Trophoblast cell (in vitro differentiated cells and primary cell): ENCODE measurements around the gene INTS14.

ENCODE experiments used
- DNase-seq, 2 donors: peaks; one replicate each; pipeline ENCODE4 v3.0.0-alpha.2; 2016
- H2AFZ ChIP-seq: 2 replicates; pipeline ENCODE4 v1.6.1; 2013; ENCODE audit warnings: low read length, moderate library complexity, mild to moderate bottlenecking; ENCODE audit not compliant: insufficient read depth, poor library complexity
- H2AK5ac ChIP-seq: 2 replicates; pipeline ENCODE4 v1.6.1; 2013; ENCODE audit warnings: mild to moderate bottlenecking, low read length
- H2BK120ac ChIP-seq: 2 replicates; pipeline ENCODE4 v1.6.1; 2013; ENCODE audit warnings: low read length, mild to moderate bottlenecking, moderate library complexity; ENCODE audit not compliant: insufficient read depth, poor library complexity
- H2BK12ac ChIP-seq: 2 replicates; pipeline ENCODE4 v1.6.1; 2013; ENCODE audit warnings: mild to moderate bottlenecking, low read length, moderate library complexity
- H2BK5ac ChIP-seq: 2 replicates; pipeline ENCODE4 v1.6.1; 2013; ENCODE audit warnings: low read length, low read depth, moderate library complexity, mild to moderate bottlenecking; ENCODE audit not compliant: poor library complexity
- H3K14ac ChIP-seq: 2 replicates; pipeline ENCODE4 v1.6.1; 2013; ENCODE audit warnings: mild to moderate bottlenecking, low read length
- H3K18ac ChIP-seq: 2 replicates; pipeline ENCODE4 v1.6.1; 2013; ENCODE audit warnings: mild to moderate bottlenecking, low read length
- H3K23ac ChIP-seq: 2 replicates; pipeline ENCODE4 v1.6.1; 2013; ENCODE audit warnings: low read length
- H3K27ac ChIP-seq: 2 replicates; pipeline ENCODE4 v1.5.1; 2013; ENCODE audit warnings: low read depth, mild to moderate bottlenecking, inconsistent platforms, low read length, moderate library complexity
- H3K27me3 ChIP-seq: 2 replicates; pipeline ENCODE4 v1.6.1; 2013; ENCODE audit warnings: inconsistent platforms, mild to moderate bottlenecking, low read length, moderate library complexity; ENCODE audit not compliant: insufficient read depth
- H3K36me3 ChIP-seq, 2 experiments: 1 replicate in 1 of 2; 2 replicates in 1 of 2; pipeline ENCODE4 v1.6.1; 2013; ENCODE audit warnings: low read length in 2 of 2, mild to moderate bottlenecking in 2 of 2, moderate library complexity in 1 of 2; ENCODE audit not compliant: insufficient read depth in 2 of 2, control insufficient read depth in 1 of 2
- H3K4ac ChIP-seq: 2 replicates; pipeline ENCODE4 v1.6.1; 2013; ENCODE audit warnings: low read depth, mild to moderate bottlenecking, low read length, moderate library complexity
- H3K4me1 ChIP-seq, 2 experiments: 1 replicate in 1 of 2; 2 replicates in 1 of 2; pipeline ENCODE4 v1.6.1; 2013; ENCODE audit warnings: low read length in 2 of 2, mild to moderate bottlenecking in 2 of 2, moderate library complexity in 1 of 2; ENCODE audit not compliant: insufficient read depth in 2 of 2, control insufficient read depth in 1 of 2
- H3K4me2 ChIP-seq: 2 replicates; pipeline ENCODE4 v1.6.1; 2013; ENCODE audit warnings: inconsistent platforms, mild to moderate bottlenecking, low read length, moderate library complexity
- H3K4me3 ChIP-seq: 2 replicates; pipeline ENCODE4 v1.5.1; 2013; ENCODE audit warnings: mild to moderate bottlenecking, low read depth, low read length, inconsistent platforms
- H3K79me1 ChIP-seq: one replicate; pipeline ENCODE4 v1.6.1; 2013; ENCODE audit warnings: low read length
- H3K79me2 ChIP-seq: 2 replicates; pipeline ENCODE4 v1.6.1; 2013; ENCODE audit warnings: low read length, mild to moderate bottlenecking; ENCODE audit not compliant: control insufficient read depth, insufficient read depth, poor library complexity
- H3K9ac ChIP-seq: 2 replicates; pipeline ENCODE4 v1.6.1; 2013; ENCODE audit warnings: mild to moderate bottlenecking, low read length
- H3K9me3 ChIP-seq: 2 replicates; pipeline ENCODE4 v1.6.1; 2013; ENCODE audit warnings: low read depth, mild to moderate bottlenecking, control low read depth, inconsistent platforms, low read length; ENCODE audit not compliant: insufficient read depth
- H4K12ac ChIP-seq: 2 replicates; pipeline ENCODE4 v1.6.1; 2013; ENCODE audit warnings: low read depth, mild to moderate bottlenecking, low read length, moderate library complexity
- H4K8ac ChIP-seq: 2 replicates; pipeline ENCODE4 v1.6.1; 2013; ENCODE audit warnings: low read depth, mild to moderate bottlenecking, low read length, moderate library complexity
- H4K91ac ChIP-seq: one replicate; pipeline ENCODE4 v1.6.1; 2013; ENCODE audit warnings: low read depth, mild to moderate bottlenecking, low read length, moderate library complexity
- WGBS: extraction: QIAGEN DNeasy Blood & Tissue Kit; methylation state at CpG from one replicate; pipeline ENCODE4 v1.1.7; 2013; ENCODE audit warnings: missing lambda C conversion rate; ENCODE audit not compliant: insufficient read length, insufficient coverage; ENCODE audit errors: extremely low coverage; 5-methylcytosine and 5-hydroxymethylcytosine counted together

The INTS14 gene

DNA sequence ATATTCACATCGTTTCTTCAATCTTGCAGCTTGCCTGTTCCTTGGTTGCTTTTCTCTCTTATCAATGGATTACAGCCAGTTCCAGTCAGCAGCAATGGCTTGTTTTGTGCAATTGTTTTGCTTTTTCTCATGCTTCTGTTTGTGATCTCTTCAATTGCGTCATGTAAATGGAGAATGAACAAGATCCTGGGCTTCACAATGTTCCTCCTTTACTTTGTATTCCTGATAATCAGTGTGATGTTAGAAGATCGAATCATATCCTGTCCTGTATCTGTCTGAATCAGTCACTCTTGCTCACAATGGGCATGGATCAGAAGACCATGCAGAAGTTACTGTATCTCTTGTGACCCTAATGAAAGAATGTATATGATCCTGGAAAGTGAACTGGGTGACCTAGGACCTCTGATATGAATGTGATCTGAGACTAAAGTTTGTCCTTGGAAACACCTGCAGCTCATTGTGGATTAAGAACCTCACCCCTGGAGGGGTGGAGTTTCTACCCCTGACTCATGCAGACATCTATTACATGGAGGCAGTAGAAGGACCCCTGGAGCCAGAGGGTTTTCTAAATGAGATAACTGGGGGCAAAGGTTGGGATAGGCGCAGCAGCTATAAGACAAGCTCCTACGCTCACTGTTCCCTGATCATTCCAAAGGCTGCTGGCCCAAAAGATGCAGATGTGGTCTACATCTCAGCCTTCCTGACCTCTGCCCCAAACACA is 43.0 kb upstream of the INTS14 start:
- no peak overlapping the region for H3K18ac ChIP-seq
- DNase-seq: no peak
- H3K27me3 ChIP-seq: no peaks in the 10 kb centered on the region
- H3K4ac ChIP-seq: no peak overlapping the region
- H3K4me1 ChIP-seq: no peaks in the 10 kb centered on the region
- H3K4me2 ChIP-seq: no peak overlapping the region
- no peak overlapping the region for H4K12ac ChIP-seq
- no peak overlapping the region for H3K23ac ChIP-seq
- H2BK12ac ChIP-seq: no peak overlapping the region
- no peak overlapping the region for H2BK5ac ChIP-seq
- H3K36me3 ChIP-seq: peaks cover 5 to 7% of the 10 kb centered on the region in 2 experiments
- H2AK5ac ChIP-seq: no peak overlapping the region
- H3K79me1 ChIP-seq: no peaks in the 10 kb centered on the region
- no peak overlapping the region for H3K14ac ChIP-seq
- no peak overlapping the region for H3K9ac ChIP-seq
- H3K4me3 ChIP-seq: no peak overlapping the region
- no peaks in the 10 kb centered on the region for H3K79me2 ChIP-seq
- no peak overlapping the region for H3K27ac ChIP-seq
- no peak overlapping the region for H4K91ac ChIP-seq
- no CpG with 5 or more reads among the region's 5 CpGs for WGBS
- H3K9me3 ChIP-seq: no peaks in the 10 kb centered on the region
- H2AFZ ChIP-seq: no peak overlapping the region
- H2BK120ac ChIP-seq: no peak overlapping the region
- no peak overlapping the region for H4K8ac ChIP-seq

DNA sequence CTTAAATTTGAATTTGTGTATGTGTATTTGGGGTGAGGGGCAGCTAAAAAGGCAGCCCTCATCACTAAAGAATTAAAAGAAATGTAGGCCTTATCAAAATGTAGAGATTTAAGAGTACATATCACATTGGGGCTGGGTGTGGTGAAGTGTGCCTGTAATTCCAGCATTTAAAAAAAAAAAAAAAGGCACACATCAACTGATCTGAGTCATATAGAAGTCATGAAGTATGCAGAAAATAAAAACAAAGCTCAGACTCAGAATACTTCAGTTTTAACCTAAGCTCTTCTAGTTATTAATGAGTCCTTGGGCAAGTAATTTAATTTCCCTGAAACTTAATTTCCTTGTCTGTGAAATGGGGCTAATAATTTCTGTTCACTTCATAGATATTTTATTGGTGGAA is 42.4 kb upstream of the INTS14 start:
- Histone ChIP-seq H3K18ac (no peak overlapping the region), H3K23ac (no peak overlapping the region), H3K4me2 (no peak overlapping the region), H3K79me1 (no peaks in the 10 kb centered on the region), H3K4me1 (no peaks in the 10 kb centered on the region), H3K27ac (no peak overlapping the region), H3K14ac (no peak overlapping the region), H3K4me3 (no peak overlapping the region), H4K91ac (no peak overlapping the region), H3K9ac (no peak overlapping the region), H4K8ac (no peak overlapping the region), H4K12ac (no peak overlapping the region), H2BK12ac (no peak overlapping the region), H2BK120ac (no peak overlapping the region), H3K27me3 (no peaks in the 10 kb centered on the region), H2BK5ac (no peak overlapping the region), H3K79me2 (no peaks in the 10 kb centered on the region), H3K36me3 (peaks cover 5 to 7% of the 10 kb centered on the region in 2 experiments), H3K4ac (no peak overlapping the region), H2AK5ac (no peak overlapping the region), H2AFZ (no peak overlapping the region), H3K9me3 (no peaks in the 10 kb centered on the region)
- no peak for DNase-seq

DNA sequence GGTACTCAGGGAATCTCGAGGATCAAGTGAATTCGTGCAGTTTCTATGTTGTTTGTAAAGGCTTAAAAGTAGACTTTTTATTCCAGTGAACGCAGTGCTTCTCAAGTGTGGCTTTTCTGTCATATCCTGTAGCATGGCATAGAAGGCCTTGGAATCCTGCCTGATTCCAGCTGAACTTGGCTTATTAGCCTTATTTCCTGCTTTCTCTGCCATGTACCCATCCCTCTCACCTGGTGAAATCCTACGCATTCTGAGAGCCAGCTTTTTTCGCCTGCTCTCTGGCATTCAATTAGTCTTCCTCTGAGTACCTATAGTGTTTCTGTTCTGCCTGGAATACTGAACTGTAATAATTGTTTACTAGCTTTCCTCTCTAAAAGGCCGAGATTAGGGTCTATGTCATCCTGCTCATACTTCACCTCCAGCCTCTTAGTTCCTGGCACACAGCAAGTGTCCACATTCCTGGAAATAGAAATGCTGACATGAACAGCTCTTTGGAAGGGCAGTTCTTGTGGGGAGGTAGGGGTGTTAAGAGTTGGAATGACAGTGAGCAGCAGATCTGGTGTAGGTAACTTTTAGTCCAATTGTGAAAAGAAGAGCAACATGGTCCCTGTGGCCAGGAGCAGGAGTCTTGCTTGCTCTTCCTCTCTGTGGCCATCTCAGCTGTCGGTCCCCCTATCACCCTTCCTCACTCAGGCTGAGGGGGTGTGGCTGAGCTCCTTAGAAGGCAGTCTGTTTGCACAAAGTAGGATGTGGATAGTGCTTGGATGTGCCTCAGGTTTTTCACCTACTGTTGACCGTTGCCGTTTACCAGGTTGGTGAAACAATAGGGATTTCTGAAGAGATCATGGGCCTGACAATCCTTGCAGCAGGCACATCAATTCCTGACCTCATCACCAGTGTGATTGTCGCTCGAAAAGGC is 41.2 kb upstream of the INTS14 start:
- Histone ChIP-seq H3K79me1 (no peaks in the 10 kb centered on the region), H3K18ac (no peak overlapping the region), H3K79me2 (no peaks in the 10 kb centered on the region), H3K4ac (no peak overlapping the region), H3K9ac (no peak overlapping the region), H2BK5ac (no peak overlapping the region), H2BK12ac (no peak overlapping the region), H4K91ac (no peak overlapping the region), H3K27me3 (no peaks in the 10 kb centered on the region), H2AFZ (no peak overlapping the region), H3K4me1 (no peaks in the 10 kb centered on the region), H3K4me2 (no peak overlapping the region), H3K23ac (no peak overlapping the region), H3K36me3 (peaks cover 5 to 7% of the 10 kb centered on the region in 2 experiments), H3K9me3 (no peaks in the 10 kb centered on the region), H3K14ac (no peak overlapping the region), H2BK120ac (no peak overlapping the region), H2AK5ac (no peak overlapping the region), H4K12ac (no peak overlapping the region), H4K8ac (no peak overlapping the region), H3K4me3 (no peak overlapping the region), H3K27ac (no peak overlapping the region)
- WGBS: no CpG with 5 or more reads among the region's 11 CpGs
- DNase-seq: no peak

DNA sequence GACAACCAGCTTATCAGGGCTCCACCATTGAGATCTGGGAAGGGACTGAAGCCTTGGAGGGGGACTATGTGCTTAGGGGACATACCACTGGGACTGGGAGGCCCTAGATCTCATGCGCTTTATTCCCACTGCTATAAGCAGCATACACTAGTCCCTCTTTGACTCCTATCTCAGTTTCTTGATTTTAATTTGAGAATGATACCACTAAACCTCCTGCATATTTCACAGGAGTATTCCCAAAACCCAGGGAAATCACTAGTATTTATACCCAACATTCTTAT is 40.1 kb upstream of the INTS14 start:
- Histone ChIP-seq H4K91ac (no peak overlapping the region), H2BK5ac (no peak overlapping the region), H3K36me3 (peaks cover 5 to 7% of the 10 kb centered on the region in 2 experiments), H3K14ac (no peak overlapping the region), H4K8ac (no peak overlapping the region), H3K23ac (no peak overlapping the region), H3K4ac (no peak overlapping the region), H2AK5ac (no peak overlapping the region), H2BK120ac (no peak overlapping the region), H2BK12ac (no peak overlapping the region), H3K9me3 (no peaks in the 10 kb centered on the region), H3K4me3 (no peak overlapping the region), H3K9ac (no peak overlapping the region), H3K4me2 (no peak overlapping the region), H2AFZ (no peak overlapping the region), H3K18ac (no peak overlapping the region), H3K79me2 (no peaks in the 10 kb centered on the region), H3K4me1 (no peaks in the 10 kb centered on the region), H3K79me1 (no peaks in the 10 kb centered on the region), H3K27me3 (no peaks in the 10 kb centered on the region), H4K12ac (no peak overlapping the region), H3K27ac (no peak overlapping the region)
- no CpG with 5 or more reads among the region's 1 CpG for WGBS
- DNase-seq: no peak
